GM12891 (cell line): ENCODE measurements around the gene PXK.

Experiments
- DNase-seq: peaks from one replicate; pipeline ENCODE4 v3.0.0; 2011; ENCODE audit warnings: low spot score; ENCODE audit not compliant: insufficient read length
- FAIRE-seq: peaks from 2 replicates; lab custom pipeline; 2011; peaks lifted over from hg19 to GRCh38; lab: Jason Lieb, UNC
- PAX5 ChIP-seq: IDR thresholded peaks from 2 replicates; pipeline ENCODE4 v1.6.1; 2011; ENCODE audit warnings: low read length, moderate library complexity, mild to moderate bottlenecking; ENCODE audit not compliant: insufficient read depth, severe bottlenecking
- POLR2A ChIP-seq: IDR thresholded peaks from 2 replicates; pipeline ENCODE4 v1.6.1; 2011; ENCODE audit warnings: low read depth, low read length, control low read depth
- POLR2AphosphoS5 ChIP-seq: IDR thresholded peaks from 2 replicates; pipeline ENCODE4 v1.6.1; 2011; ENCODE audit warnings: low read depth, low read length, control low read depth
- POU2F2 ChIP-seq: IDR thresholded peaks from 2 replicates; pipeline ENCODE4 v1.6.1; 2011; ENCODE audit warnings: low read depth, mild to moderate bottlenecking, control low read depth, low read length, moderate library complexity
- SPI1 ChIP-seq: IDR thresholded peaks from 2 replicates; pipeline ENCODE4 v1.6.1; 2011; ENCODE audit warnings: low read depth, low read length, control low read depth
- TAF1 ChIP-seq: IDR thresholded peaks from 2 replicates; pipeline ENCODE4 v1.6.1; 2011; ENCODE audit warnings: low read depth, low read length, control low read depth

Gene PXK

GRCh38 chr3:58377168-58377567, 44.5 kb downstream of the PXK start:
- DNase-seq (no peak), FAIRE-seq (no peak)
- TF ChIP-seq PAX5 (no peak), POLR2AphosphoS5 (no peak), POLR2A (no peak), SPI1 (no peak), POU2F2 (no peak), TAF1 (no peak)

GRCh38 chr3:58377750-58378149, 45.1 kb downstream of the PXK start:
- FAIRE-seq (no peak), DNase-seq (no peak)
- TF ChIP-seq POLR2A (no peak), PAX5 (no peak), POLR2AphosphoS5 (no peak), SPI1 (no peak), POU2F2 (no peak), TAF1 (no peak)

GRCh38 chr3:58379351-58380073, 46.8 kb downstream of the PXK start:
- DNase-seq (no peak), FAIRE-seq (no peak)
- TF ChIP-seq POLR2A (no peak), SPI1 (no peak), POU2F2 (no peak), PAX5 (no peak), TAF1 (no peak), POLR2AphosphoS5 (no peak)

GRCh38 chr3:58383476-58383875, 50.8 kb downstream of the PXK start:
- TF ChIP-seq SPI1 (no peak), TAF1 (no peak)
- FAIRE-seq: no peak
- DNase-seq: no peak

- DNase-seq: no peak
- no peak for FAIRE-seq
- TF ChIP-seq POLR2A (no peak), TAF1 (no peak), POU2F2 (no peak), POLR2AphosphoS5 (no peak), SPI1 (no peak), PAX5 (no peak)
These were observed 51.2 kb downstream of the PXK start for GRCh38 chr3:58383904-58384303.

GRCh38 chr3:58384381-58385090, 51.8 kb downstream of the PXK start:
- DNase-seq: no peak
- no peak for TF ChIP-seq SPI1
- no peak for TF ChIP-seq POU2F2
- no peak for TF ChIP-seq PAX5
- no peak for TF ChIP-seq TAF1
- TF ChIP-seq POLR2A: no peak
- TF ChIP-seq POLR2AphosphoS5: no peak
- FAIRE-seq: no peak

GRCh38 chr3:58386626-58387365, 54.1 kb downstream of the PXK start:
- FAIRE-seq (no peak), DNase-seq (no peak)
- TF ChIP-seq SPI1 (no peak), POU2F2 (no peak), TAF1 (no peak), PAX5 (no peak), POLR2AphosphoS5 (no peak), POLR2A (no peak)

- TF ChIP-seq POLR2AphosphoS5: no peak
- TF ChIP-seq PAX5: no peak
- no peak for TF ChIP-seq POU2F2
- no peak for TF ChIP-seq TAF1
- TF ChIP-seq POLR2A: no peak
- no peak for TF ChIP-seq SPI1
- DNase-seq: no peak
- FAIRE-seq: peak; percentile 35
These were observed 55.2 kb downstream of the PXK start for GRCh38 chr3:58387650-58388546.

GRCh38 chr3:58388550-58389091, 55.9 kb downstream of the PXK start:
- TF ChIP-seq SPI1 (no peak), POLR2A (no peak), POU2F2 (no peak), POLR2AphosphoS5 (no peak), TAF1 (no peak), PAX5 (no peak)
- DNase-seq (no peak), FAIRE-seq (no peak)
